Measurements from ENCODE around the gene PLXDC2. TPM values are rescaled to one million over a fixed set of nuclear protein-coding genes. Genes with fewer than 3 reads are reported as not detected.

The PLXDC2 gene
- total and polyA plus RNA-seq, 2 experiments from 2014 or later, result 13.5 to 19.4 TPM

GRCh38 chr10:19908991-19909696 lies 92.9 kb downstream of the PLXDC2 start:
- H3K27me3 Mint-ChIP-seq (ENCODE audit: insufficient read depth, low read depth, poor library complexity), result no peaks in the 10 kb centered on the region
- no peaks in the 10 kb centered on the region for H3K9me3 Mint-ChIP-seq
- Histone ChIP-seq H4K20me1 (replicated peaks; ENCODE audit: insufficient read depth) (peaks cover 8% of the 10 kb centered on the region; the same call in 1 of the 2 replicates), H3K79me2 (replicated peaks; ENCODE audit: insufficient read depth) (peaks cover 41% of the 10 kb centered on the region), H3K4me3 (no peak overlapping the region), H3K27ac (ENCODE audit: low read depth) (no peak overlapping the region), H3F3A (replicated peaks; ENCODE audit: low read depth) (no peaks in the 10 kb centered on the region), H3K4me1 (ENCODE audit: insufficient read depth) (peaks cover 10% of the 10 kb centered on the region), H3K36me3 (ENCODE audit: insufficient read depth) (no peaks in the 10 kb centered on the region), H3K9me2 (ENCODE audit: insufficient read depth) (no peaks in the 10 kb centered on the region), H3K4me2 (no peak overlapping the region), H2AFZ (no peak overlapping the region), H3K27me3 (ENCODE audit: insufficient read depth) (no peaks in the 10 kb centered on the region)
- H3K4me1 Mint-ChIP-seq, result peaks cover 48% of the 10 kb centered on the region
- DNase-seq (ENCODE audit: low spot score) (no peak), ATAC-seq (no peak)
- no peak overlapping the region for H3K4me3 Mint-ChIP-seq
- H3K27ac Mint-ChIP-seq, result no peak overlapping the region; the same call in 1 of the 2 replicates
- H3K36me3 Mint-ChIP-seq (ENCODE audit: low read depth), result no peaks in the 10 kb centered on the region
- TF ChIP-seq, protein P1, sequence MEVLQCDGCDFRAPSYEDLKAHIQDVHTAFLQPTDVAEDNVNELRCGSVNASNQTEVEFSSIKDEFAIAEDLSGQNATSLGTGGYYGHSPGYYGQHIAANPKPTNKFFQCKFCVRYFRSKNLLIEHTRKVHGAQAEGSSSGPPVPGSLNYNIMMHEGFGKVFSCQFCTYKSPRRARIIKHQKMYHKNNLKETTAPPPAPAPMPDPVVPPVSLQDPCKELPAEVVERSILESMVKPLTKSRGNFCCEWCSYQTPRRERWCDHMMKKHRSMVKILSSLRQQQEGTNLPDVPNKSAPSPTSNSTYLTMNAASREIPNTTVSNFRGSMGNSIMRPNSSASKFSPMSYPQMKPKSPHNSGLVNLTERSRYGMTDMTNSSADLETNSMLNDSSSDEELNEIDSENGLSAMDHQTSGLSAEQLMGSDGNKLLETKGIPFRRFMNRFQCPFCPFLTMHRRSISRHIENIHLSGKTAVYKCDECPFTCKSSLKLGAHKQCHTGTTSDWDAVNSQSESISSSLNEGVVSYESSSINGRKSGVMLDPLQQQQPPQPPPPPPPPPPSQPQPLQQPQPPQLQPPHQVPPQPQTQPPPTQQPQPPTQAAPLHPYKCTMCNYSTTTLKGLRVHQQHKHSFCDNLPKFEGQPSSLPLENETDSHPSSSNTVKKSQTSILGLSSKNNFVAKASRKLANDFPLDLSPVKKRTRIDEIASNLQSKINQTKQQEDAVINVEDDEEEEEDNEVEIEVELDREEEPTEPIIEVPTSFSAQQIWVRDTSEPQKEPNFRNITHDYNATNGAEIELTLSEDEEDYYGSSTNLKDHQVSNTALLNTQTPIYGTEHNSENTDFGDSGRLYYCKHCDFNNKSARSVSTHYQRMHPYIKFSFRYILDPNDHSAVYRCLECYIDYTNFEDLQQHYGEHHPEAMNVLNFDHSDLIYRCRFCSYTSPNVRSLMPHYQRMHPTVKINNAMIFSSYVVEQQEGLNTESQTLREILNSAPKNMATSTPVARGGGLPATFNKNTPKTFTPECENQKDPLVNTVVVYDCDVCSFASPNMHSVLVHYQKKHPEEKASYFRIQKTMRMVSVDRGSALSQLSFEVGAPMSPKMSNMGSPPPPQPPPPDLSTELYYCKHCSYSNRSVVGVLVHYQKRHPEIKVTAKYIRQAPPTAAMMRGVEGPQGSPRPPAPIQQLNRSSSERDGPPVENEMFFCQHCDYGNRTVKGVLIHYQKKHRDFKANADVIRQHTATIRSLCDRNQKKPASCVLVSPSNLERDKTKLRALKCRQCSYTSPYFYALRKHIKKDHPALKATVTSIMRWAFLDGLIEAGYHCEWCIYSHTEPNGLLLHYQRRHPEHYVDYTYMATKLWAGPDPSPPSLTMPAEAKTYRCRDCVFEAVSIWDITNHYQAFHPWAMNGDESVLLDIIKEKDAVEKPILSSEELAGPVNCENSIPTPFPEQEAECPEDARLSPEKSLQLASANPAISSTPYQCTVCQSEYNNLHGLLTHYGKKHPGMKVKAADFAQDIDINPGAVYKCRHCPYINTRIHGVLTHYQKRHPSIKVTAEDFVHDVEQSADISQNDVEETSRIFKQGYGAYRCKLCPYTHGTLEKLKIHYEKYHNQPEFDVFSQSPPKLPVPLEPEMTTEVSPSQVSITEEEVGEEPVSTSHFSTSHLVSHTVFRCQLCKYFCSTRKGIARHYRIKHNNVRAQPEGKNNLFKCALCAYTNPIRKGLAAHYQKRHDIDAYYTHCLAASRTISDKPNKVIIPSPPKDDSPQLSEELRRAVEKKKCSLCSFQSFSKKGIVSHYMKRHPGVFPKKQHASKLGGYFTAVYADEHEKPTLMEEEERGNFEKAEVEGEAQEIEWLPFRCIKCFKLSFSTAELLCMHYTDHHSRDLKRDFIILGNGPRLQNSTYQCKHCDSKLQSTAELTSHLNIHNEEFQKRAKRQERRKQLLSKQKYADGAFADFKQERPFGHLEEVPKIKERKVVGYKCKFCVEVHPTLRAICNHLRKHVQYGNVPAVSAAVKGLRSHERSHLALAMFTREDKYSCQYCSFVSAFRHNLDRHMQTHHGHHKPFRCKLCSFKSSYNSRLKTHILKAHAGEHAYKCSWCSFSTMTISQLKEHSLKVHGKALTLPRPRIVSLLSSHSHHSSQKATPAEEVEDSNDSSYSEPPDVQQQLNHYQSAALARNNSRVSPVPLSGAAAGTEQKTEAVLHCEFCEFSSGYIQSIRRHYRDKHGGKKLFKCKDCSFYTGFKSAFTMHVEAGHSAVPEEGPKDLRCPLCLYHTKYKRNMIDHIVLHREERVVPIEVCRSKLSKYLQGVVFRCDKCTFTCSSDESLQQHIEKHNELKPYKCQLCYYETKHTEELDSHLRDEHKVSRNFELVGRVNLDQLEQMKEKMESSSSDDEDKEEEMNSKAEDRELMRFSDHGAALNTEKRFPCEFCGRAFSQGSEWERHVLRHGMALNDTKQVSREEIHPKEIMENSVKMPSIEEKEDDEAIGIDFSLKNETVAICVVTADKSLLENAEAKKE (CRISPR knock-in tag; IDR thresholded peaks at IDR 0.05), result no peak
- TF ChIP-seq JUNB (IDR thresholded peaks at IDR 0.05; ENCODE audit: unreplicated experiment), result no peak
- TF ChIP-seq, protein P2, sequence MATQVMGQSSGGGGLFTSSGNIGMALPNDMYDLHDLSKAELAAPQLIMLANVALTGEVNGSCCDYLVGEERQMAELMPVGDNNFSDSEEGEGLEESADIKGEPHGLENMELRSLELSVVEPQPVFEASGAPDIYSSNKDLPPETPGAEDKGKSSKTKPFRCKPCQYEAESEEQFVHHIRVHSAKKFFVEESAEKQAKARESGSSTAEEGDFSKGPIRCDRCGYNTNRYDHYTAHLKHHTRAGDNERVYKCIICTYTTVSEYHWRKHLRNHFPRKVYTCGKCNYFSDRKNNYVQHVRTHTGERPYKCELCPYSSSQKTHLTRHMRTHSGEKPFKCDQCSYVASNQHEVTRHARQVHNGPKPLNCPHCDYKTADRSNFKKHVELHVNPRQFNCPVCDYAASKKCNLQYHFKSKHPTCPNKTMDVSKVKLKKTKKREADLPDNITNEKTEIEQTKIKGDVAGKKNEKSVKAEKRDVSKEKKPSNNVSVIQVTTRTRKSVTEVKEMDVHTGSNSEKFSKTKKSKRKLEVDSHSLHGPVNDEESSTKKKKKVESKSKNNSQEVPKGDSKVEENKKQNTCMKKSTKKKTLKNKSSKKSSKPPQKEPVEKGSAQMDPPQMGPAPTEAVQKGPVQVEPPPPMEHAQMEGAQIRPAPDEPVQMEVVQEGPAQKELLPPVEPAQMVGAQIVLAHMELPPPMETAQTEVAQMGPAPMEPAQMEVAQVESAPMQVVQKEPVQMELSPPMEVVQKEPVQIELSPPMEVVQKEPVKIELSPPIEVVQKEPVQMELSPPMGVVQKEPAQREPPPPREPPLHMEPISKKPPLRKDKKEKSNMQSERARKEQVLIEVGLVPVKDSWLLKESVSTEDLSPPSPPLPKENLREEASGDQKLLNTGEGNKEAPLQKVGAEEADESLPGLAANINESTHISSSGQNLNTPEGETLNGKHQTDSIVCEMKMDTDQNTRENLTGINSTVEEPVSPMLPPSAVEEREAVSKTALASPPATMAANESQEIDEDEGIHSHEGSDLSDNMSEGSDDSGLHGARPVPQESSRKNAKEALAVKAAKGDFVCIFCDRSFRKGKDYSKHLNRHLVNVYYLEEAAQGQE (IDR thresholded peaks at IDR 0.05; ENCODE audit: unreplicated experiment), result no peak
- no peak for TF ChIP-seq STAT1 (IDR thresholded peaks at IDR 0.05; ENCODE audit: unreplicated experiment)
- no peak for TF ChIP-seq POLR2AphosphoS5 (IDR thresholded peaks at IDR 0.05; ENCODE audit: low read depth)
- TF ChIP-seq NANOG (IDR thresholded peaks at IDR 0.05; ENCODE audit: borderline replicate concordance), result no peak
- TF ChIP-seq, protein P3, sequence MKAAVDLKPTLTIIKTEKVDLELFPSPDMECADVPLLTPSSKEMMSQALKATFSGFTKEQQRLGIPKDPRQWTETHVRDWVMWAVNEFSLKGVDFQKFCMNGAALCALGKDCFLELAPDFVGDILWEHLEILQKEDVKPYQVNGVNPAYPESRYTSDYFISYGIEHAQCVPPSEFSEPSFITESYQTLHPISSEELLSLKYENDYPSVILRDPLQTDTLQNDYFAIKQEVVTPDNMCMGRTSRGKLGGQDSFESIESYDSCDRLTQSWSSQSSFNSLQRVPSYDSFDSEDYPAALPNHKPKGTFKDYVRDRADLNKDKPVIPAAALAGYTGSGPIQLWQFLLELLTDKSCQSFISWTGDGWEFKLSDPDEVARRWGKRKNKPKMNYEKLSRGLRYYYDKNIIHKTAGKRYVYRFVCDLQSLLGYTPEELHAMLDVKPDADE (IDR thresholded peaks at IDR 0.05), result no peak
- no peak for TF ChIP-seq ZNF114 (CRISPR knock-in tag; IDR thresholded peaks at IDR 0.05)
- no peak for TF ChIP-seq EZH2 (IDR thresholded peaks at IDR 0.05; ENCODE audit: low read depth, unreplicated experiment)
- no peak for TF ChIP-seq ZNF331 (CRISPR knock-in tag; IDR thresholded peaks at IDR 0.05; ENCODE audit: low read depth)
- no peak for TF ChIP-seq CREB1 (CRISPR knock-in tag; IDR thresholded peaks at IDR 0.05; ENCODE audit: low read depth)
- no peak for TF ChIP-seq EZH2phosphoT487 (IDR thresholded peaks at IDR 0.05; ENCODE audit: unreplicated experiment)
- TF ChIP-seq, protein P4, sequence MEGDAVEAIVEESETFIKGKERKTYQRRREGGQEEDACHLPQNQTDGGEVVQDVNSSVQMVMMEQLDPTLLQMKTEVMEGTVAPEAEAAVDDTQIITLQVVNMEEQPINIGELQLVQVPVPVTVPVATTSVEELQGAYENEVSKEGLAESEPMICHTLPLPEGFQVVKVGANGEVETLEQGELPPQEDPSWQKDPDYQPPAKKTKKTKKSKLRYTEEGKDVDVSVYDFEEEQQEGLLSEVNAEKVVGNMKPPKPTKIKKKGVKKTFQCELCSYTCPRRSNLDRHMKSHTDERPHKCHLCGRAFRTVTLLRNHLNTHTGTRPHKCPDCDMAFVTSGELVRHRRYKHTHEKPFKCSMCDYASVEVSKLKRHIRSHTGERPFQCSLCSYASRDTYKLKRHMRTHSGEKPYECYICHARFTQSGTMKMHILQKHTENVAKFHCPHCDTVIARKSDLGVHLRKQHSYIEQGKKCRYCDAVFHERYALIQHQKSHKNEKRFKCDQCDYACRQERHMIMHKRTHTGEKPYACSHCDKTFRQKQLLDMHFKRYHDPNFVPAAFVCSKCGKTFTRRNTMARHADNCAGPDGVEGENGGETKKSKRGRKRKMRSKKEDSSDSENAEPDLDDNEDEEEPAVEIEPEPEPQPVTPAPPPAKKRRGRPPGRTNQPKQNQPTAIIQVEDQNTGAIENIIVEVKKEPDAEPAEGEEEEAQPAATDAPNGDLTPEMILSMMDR (conservative IDR thresholded peaks at IDR 0.05; ENCODE audit: low read depth in 2 of 2), result no peak
